ENCODE measurements around the gene CENPF.
"Not testable (repeated sequence)": the region's sequence is repeated elsewhere in the genome, so short reads cannot be mapped to it uniquely, and the experiment has no call there.

Gene CENPF

GRCh38 chr1:214662223-214662785, 59.3 kb downstream of the CENPF start:
- no peak for DNase-seq

GRCh38 chr1:214664651-214665433, 61.8 kb downstream of the CENPF start:
- DNase-seq, result no peak

GRCh38 chr1:214665606-214666110, 62.7 kb downstream of the CENPF start:
- DNase-seq, result no peak

- DNase-seq, result no peak
Measured at GRCh38 chr1:214666674-214667073, 63.7 kb downstream of the CENPF start.

GRCh38 chr1:214670098-214670497, 67.1 kb downstream of the CENPF start:
- DNase-seq, result no peak

- not testable (repeated sequence) for DNase-seq
Measured at GRCh38 chr1:214673029-214673428, 70.0 kb downstream of the CENPF start.

- no peak for DNase-seq
Measured at GRCh38 chr1:214673576-214673975, 70.6 kb downstream of the CENPF start.

- DNase-seq, result not testable (repeated sequence)
Measured at GRCh38 chr1:214675524-214675923, 72.5 kb downstream of the CENPF start.

GRCh38 chr1:214676747-214677146, 73.8 kb downstream of the CENPF start:
- DNase-seq, result no peak

- no peak for DNase-seq
Measured at GRCh38 chr1:214677945-214678344, 75.0 kb downstream of the CENPF start.

GRCh38 chr1:214678386-214678785, 75.4 kb downstream of the CENPF start:
- no peak for DNase-seq

- DNase-seq, result no peak
Measured at GRCh38 chr1:214683621-214684020, 80.6 kb downstream of the CENPF start.

GRCh38 chr1:214685906-214686305, 82.9 kb downstream of the CENPF start:
- DNase-seq, result no peak

GRCh38 chr1:214686497-214686896, 83.5 kb downstream of the CENPF start:
- no peak for DNase-seq

GRCh38 chr1:214688891-214689290, 85.9 kb downstream of the CENPF start:
- DNase-seq, result no peak

- no peak for DNase-seq
Measured at GRCh38 chr1:214694769-214695168, 91.8 kb downstream of the CENPF start.

GRCh38 chr1:214698559-214698958, 95.6 kb downstream of the CENPF start:
- DNase-seq, result no peak

GRCh38 chr1:214700437-214700836, 97.4 kb downstream of the CENPF start:
- DNase-seq, result no peak

- DNase-seq, result no peak
Measured at GRCh38 chr1:214702556-214702955, 99.6 kb downstream of the CENPF start.

- DNase-seq, result no peak
Measured at GRCh38 chr1:214707306-214708087, 104.5 kb downstream of the CENPF start.

- no peak for DNase-seq
Measured at GRCh38 chr1:214708321-214708955, 105.4 kb downstream of the CENPF start.

GRCh38 chr1:214709241-214709640, 106.2 kb downstream of the CENPF start:
- DNase-seq, result no peak

- DNase-seq, result no peak
Measured at GRCh38 chr1:214712737-214713136, 109.7 kb downstream of the CENPF start.
